ENCODE data around the gene KLF13. TPM values are rescaled to one million over a fixed set of nuclear protein-coding genes. Genes with fewer than 3 reads are reported as not detected.

Gene KLF13
- total RNA-seq, 1 donor from 2014 or later = 235 TPM

DNA sequence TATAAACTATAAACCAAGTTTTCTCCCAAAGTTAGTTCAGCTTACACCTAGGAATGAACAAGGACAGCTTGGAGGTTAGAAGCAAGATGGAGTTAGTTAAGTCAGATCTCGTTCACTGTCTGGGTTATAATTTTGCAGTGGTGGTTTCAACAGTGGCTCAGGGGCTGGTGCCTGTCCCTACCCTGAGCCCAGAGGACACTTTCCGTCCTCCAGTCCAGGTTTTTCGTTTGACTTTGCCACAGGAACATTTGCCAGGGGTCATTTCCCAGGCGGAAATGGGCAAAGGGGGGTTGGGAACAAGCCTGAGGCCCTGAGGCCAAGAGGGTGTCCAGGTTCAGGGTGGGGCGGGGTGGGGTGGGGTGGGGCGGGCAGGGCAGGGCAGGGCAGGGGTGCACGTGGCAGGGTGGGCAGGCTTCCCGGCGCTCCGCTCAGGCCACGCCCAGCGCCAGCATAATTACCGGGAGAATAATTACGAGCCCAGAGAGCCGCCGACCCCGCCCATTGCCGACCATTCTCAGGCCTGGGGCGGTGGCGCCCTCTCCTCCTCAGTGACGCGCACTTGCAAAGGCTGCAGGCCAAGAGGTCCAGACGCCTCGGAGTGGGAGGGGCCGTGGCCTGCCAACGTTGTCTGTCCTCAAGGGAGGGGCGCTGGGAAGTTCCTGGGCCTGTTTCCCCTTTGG, 70.4 kb downstream of the KLF13 start:
- TF ChIP-seq, protein P1, sequence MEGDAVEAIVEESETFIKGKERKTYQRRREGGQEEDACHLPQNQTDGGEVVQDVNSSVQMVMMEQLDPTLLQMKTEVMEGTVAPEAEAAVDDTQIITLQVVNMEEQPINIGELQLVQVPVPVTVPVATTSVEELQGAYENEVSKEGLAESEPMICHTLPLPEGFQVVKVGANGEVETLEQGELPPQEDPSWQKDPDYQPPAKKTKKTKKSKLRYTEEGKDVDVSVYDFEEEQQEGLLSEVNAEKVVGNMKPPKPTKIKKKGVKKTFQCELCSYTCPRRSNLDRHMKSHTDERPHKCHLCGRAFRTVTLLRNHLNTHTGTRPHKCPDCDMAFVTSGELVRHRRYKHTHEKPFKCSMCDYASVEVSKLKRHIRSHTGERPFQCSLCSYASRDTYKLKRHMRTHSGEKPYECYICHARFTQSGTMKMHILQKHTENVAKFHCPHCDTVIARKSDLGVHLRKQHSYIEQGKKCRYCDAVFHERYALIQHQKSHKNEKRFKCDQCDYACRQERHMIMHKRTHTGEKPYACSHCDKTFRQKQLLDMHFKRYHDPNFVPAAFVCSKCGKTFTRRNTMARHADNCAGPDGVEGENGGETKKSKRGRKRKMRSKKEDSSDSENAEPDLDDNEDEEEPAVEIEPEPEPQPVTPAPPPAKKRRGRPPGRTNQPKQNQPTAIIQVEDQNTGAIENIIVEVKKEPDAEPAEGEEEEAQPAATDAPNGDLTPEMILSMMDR (IDR thresholded peaks at IDR 0.05) = no peak
- peak overlapping the region; percentile 75 for H3K27ac ChIP-seq
- no peaks in the 10 kb centered on the region for H3K9me3 ChIP-seq
- peaks cover under 1 to 18% of the 10 kb centered on the region in 2 donors for H3K4me1 ChIP-seq
- intact Hi-C loops (cut with DNase I) = loop anchor here (10.0 kb wide), 1 partner anchor 1722 kb away; no protein-coding TSS in a partner anchor
- H3K36me3 ChIP-seq = no peaks in the 10 kb centered on the region
- peak; percentile 76 to 95 for DNase-seq (ENCODE audit: low spot score in 2 of 2)
- peak overlapping the region; percentile 4 to 35 for H3K4me3 ChIP-seq
- no peaks in the 10 kb centered on the region for H3K27me3 ChIP-seq

DNA sequence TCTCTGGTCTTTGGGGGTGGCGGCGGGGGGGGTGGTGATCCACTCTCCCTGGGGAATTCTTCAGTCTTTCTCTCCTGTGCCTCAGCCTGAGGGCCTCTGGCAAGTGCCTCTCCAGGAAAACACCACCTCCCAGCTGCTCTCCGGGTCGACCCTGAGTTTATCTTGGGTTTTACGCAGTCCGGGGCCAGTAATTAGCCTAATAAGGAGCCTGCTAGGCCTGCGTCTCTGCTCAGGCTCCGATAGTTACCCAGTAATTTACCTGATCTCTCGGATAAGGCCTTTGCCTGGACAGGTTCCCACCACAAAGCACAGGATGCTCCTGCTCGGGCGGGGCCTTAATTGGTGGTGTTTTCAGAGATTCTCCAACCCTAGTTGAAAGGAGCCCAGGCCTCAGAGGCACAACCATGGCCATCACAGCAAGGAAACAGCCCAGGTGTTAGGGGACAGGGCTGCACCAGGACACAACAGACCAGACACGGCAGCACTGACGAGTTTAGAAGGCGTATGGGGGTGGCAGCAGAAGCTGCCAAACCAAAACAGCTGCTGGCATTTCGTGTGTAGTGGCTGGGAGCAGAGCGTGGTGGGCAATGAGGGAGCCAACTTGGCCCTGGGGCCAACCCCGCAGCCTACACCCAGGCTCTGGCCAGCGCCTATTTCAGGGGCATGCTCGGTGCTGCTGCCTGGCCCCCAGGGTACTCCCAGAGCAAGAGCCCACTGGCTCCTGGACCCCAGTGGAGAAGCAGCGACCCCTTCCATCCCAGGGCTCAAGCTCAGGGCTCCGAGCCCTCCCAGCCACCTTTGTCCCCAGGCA, 71.4 kb downstream of the KLF13 start:
- peak in 1 of 2 donors; percentile 61 for DNase-seq (ENCODE audit: low spot score in 2 of 2)
- H3K4me3 ChIP-seq = no peak overlapping the region

DNA sequence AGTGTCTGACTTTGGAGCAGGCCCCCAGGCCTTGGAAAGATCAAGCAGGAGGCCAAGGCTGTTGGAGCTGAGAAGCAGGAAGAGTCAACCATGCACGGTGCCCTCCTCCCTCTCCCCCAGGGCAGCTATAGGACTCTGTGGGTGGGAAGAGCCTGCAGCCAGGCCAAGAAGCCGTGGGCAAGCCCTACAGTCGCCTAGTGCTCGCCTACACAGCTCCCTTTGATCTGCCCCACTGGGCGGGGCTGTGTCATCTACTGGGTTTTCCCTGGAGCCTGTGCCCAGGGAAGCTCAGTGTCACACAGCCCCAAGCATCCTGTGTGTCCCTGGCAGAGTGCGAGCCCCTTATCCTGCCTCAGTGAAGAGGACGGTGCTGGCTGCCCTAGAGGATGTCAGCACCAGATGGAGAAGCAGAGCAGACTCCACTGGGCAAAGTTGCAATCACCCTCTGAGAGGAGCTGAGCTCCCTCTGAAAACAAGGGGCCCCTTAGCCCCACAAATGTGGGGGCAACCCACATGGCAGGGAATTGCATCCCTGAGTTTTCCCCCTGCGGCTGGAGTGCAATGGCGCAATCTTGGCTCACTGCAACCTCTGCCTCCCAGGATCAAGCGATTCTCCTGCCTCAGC, 72.2 kb downstream of the KLF13 start:
- no peak for DNase-seq (ENCODE audit: low spot score in 2 of 2)
- no peaks in the 10 kb centered on the region for H3K36me3 ChIP-seq
- no peak overlapping the region for H3K4me3 ChIP-seq
- no peaks in the 10 kb centered on the region for H3K27me3 ChIP-seq
- intact Hi-C loops (cut with DNase I) = loop anchor here (10.0 kb wide), 1 partner anchor 1724 kb away; no protein-coding TSS in a partner anchor
- H3K9me3 ChIP-seq = no peaks in the 10 kb centered on the region
- H3K4me1 ChIP-seq = peaks cover 7 to 28% of the 10 kb centered on the region in 2 donors
- TF ChIP-seq, protein P1 (IDR thresholded peaks at IDR 0.05) = no peak
- peak overlapping the region; percentile 75 for H3K27ac ChIP-seq

More for the DNA sequence above, 71.4 kb downstream of the KLF13 start:
- Histone ChIP-seq H3K4me1 (peaks cover 7 to 24% of the 10 kb centered on the region in 2 donors), H3K27ac (peak overlapping the region; percentile 75), H3K27me3 (no peaks in the 10 kb centered on the region), H3K36me3 (no peaks in the 10 kb centered on the region), H3K9me3 (no peaks in the 10 kb centered on the region)
- intact Hi-C loops (cut with DNase I) = loop anchor here (10.0 kb wide), 1 partner anchor 1723 kb away; no protein-coding TSS in a partner anchor
- TF ChIP-seq, protein P1 (IDR thresholded peaks at IDR 0.05) = no peak

DNA sequence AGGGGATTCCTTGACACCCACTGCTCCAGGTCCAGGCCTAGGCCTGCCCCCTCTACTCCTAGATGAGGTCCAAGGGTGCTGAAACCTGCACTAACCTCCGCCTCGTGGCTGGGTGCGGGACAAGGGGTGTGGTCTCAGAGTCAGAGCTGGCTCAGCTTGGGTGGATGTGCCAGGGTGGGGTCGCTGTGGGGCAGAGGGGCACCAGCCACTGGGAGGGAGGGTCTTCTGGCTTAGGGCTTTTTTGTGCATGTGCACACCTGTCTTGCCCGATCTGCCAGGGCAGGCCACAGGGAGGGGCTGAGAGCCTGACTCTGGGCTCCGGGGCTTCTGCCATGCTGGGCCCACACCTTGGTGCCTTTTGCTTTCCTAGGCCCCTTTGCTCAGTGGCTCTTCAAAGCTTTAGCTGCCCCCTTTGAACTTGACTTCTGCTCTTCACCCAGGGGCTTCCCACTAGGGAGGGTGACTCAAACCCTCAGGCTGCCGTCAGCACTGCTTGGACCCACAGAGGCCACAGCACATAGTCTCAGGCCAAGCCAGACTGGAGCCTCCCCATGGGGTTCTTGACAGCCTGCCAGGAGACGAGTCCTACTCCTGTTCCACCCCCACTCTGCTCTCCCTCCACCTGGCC, 73.0 kb downstream of the KLF13 start:
- H3K4me1 ChIP-seq = peaks cover 7 to 28% of the 10 kb centered on the region in 2 donors
- H3K27ac ChIP-seq = no peak overlapping the region
- H3K27me3 ChIP-seq = no peaks in the 10 kb centered on the region
- H3K36me3 ChIP-seq = no peaks in the 10 kb centered on the region
- intact Hi-C loops (cut with DNase I) = loop anchor here (5.0 to 10.0 kb wide), 2 partner anchors 73 to 1725 kb away; no protein-coding TSS in a partner anchor
- no peak for DNase-seq (ENCODE audit: low spot score in 2 of 2)
- TF ChIP-seq, protein P1 (IDR thresholded peaks at IDR 0.05) = no peak
- no peak overlapping the region for H3K4me3 ChIP-seq
- no peaks in the 10 kb centered on the region for H3K9me3 ChIP-seq
